Pancreas (tissue), 10 donors: ENCODE results near the gene NAP1L5. TPM values are rescaled to one million over a fixed set of nuclear protein-coding genes. Genes with fewer than 3 reads are reported as not detected.

ENCODE experiments used
- ATAC-seq, 4 donors: fragments of 200-7000 bp; cut with Tn5 transposase; one replicate each; pipeline versions ENCODE4 v1.8.0 to v1.9.1; 2020; ENCODE audit warnings: mild to moderate bottlenecking in 4 of 4, moderate library complexity in 4 of 4
- DNase-seq, 6 donors: peaks; one replicate each; pipeline ENCODE4 v3.0.0-alpha.2; 2020
- FAIRE-seq: peaks from 2 replicates; lab custom pipeline; 2012; peaks lifted over from hg19 to GRCh38; lab: Jason Lieb, UNC
- H3K27ac ChIP-seq, 4 donors: fragments of 200-600 bp; sonication (generic); 1 replicate in 3 of 4; 2 replicates in 1 of 4; pipeline versions ENCODE4 v1.5.0 to v1.8.0; 2020
- H3K27me3 ChIP-seq, 4 donors: fragments of 200-600 bp; one replicate each; pipeline ENCODE4 v1.8.0; 2021
- H3K36me3 ChIP-seq, 3 donors: fragments of 200-600 bp; sonication (generic) in 1 of 3; one replicate each; pipeline versions ENCODE4 v1.5.0 to v1.8.0; 2020 to 2021
- H3K4me1 ChIP-seq, 3 donors: fragments of 200-600 bp; one replicate each; pipeline ENCODE4 v1.8.0; 2021
- H3K4me3 ChIP-seq, 4 donors: fragments of 200-600 bp; sonication (generic) in 2 of 4; one replicate each; pipeline versions ENCODE4 v1.5.0 to v1.8.0; 2020 to 2021
- H3K9me3 ChIP-seq, 4 donors: fragments of 200-600 bp; one replicate each; pipeline ENCODE4 v1.8.0; 2021
- WGBS, 2 donors: extraction: QIAGEN DNeasy Blood & Tissue Kit; methylation state at CpG; one replicate each; pipeline ENCODE4 v1.1.7; 2013; 5-methylcytosine and 5-hydroxymethylcytosine counted together
- intact Hi-C, 3 donors: fragments of 100-400 bp; cut with DNase I; formaldehyde crosslinking; loops; one replicate each; pipeline versions ENCODE4 v1.11.1 to v1.14.2; 2022
- polyA plus RNA-seq, 2 donors: library from polyadenylated mRNA; stranded (reverse); fragments of 200-250 nt; gene quantifications; one replicate each; pipeline ENCODE4 v1.2.3, GENCODE V29; 2013
- total RNA-seq, 6 donors: library from RNA; stranded (reverse); fragmentation: NEBNext Ultra II Directional in 4 of 6; extraction: Animal tissue kit (Norgen Biotek cat#: 25700) in 4 of 6; gene quantifications; one replicate each; pipeline versions ENCODE4 v1.2.1 to v1.2.4, GENCODE V29; 2021 to 2023
- TF ChIP-seq, protein P1 (sequence below), 4 donors: fragments of 200-600 bp; sonication (generic) in 3 of 4; IDR thresholded peaks; one replicate each; pipeline versions ENCODE4 v1.5.0 to v1.8.0; 2021; ENCODE audit warnings: antibody characterized with exemption in 4 of 4
- donor health status: healthy with polysubstance abuse.
- donor health status: DM: no; HTN: no; CAD: no; lungs with moderate emphysema.
- donor health status: DM: no; HTN: no; CAD: no.
- donor health status: control.
- donor health status: control.
- donor health status: Bipolar disorder and iron deficiency.
- donor health status: DM: yes; HTN: yes; CAD: no.
- donor health status: DM: no; HTN: no; CAD: no.
- donor health status: DM: no; HTN: no; CAD: no.
- donor health status: DM: yes; HTN: yes; CAD: no.

The NAP1L5 gene
- total and polyA plus RNA-seq, 8 donors, result 0.94 to 13.2 (median 2.1) TPM

DNA sequence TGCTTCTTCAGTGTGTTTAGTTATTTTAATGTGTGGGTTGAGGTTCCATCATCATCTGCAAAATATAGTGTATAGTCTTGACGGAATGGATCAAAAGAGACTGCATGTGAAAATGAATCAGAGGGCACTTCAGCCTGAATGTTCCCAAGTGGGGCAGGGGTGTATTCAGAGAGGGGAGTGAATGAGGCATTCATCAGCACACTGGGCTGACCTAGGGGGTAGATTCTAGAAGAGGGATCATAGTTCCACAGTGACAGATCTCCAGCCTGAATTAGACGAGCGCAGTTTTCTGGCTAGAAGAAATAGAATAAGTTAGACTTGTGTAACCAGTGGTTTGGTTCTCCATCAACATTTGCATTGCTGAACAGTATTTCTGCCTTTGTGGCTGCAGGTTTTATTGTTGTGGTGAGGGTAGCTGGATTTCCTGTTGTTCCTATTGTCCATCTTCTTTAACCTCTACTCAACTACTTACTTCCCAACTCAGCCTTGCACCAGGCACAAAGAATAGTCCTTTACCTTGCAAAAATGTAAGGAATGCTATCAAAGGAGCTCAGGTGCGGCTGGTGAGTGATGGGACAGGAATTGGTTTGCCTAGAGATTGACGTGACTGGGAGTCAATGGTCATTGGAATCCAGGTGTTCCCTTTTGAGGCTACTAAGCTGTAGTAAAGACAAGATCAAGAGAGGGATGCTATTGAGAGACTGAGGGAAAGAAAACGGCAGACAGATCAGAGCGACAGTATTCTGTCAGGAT is 50.9 kb downstream of the NAP1L5 start:
- TF ChIP-seq, protein P1, sequence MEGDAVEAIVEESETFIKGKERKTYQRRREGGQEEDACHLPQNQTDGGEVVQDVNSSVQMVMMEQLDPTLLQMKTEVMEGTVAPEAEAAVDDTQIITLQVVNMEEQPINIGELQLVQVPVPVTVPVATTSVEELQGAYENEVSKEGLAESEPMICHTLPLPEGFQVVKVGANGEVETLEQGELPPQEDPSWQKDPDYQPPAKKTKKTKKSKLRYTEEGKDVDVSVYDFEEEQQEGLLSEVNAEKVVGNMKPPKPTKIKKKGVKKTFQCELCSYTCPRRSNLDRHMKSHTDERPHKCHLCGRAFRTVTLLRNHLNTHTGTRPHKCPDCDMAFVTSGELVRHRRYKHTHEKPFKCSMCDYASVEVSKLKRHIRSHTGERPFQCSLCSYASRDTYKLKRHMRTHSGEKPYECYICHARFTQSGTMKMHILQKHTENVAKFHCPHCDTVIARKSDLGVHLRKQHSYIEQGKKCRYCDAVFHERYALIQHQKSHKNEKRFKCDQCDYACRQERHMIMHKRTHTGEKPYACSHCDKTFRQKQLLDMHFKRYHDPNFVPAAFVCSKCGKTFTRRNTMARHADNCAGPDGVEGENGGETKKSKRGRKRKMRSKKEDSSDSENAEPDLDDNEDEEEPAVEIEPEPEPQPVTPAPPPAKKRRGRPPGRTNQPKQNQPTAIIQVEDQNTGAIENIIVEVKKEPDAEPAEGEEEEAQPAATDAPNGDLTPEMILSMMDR (IDR thresholded peaks at IDR 0.05), result no peak

DNA sequence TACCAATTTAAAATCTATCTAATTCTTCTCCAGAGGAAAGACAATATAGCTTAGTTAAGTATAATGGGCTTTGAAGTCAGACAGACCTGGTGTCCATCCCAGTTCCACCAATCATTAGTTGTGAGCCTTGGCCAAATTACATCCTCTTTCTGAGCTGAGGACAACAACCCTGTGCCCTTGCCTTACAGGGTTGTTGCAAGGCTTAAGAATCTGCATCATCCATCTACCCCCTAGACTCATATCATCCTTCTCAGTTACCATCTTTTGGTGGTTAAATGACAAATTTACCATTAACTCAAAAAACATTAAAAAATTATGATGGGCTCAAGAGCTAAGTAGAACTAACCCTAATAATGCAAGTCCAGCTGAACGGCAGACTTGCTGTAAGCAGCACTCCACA is 51.6 kb downstream of the NAP1L5 start:
- no peak overlapping the region for H3K27ac ChIP-seq
- no peak for FAIRE-seq
- TF ChIP-seq, protein P1 (IDR thresholded peaks at IDR 0.05), result no peak
- intact Hi-C loops, result no loop called here
- no peaks in the 10 kb centered on the region for H3K27me3 ChIP-seq
- H3K4me3 ChIP-seq, result no peak overlapping the region
- WGBS, 2 donors, result 97 to 99% methylated on average over 1 of the region's 1 CpG
- no peak for ATAC-seq
- H3K36me3 ChIP-seq, result no peaks in the 10 kb centered on the region
- H3K4me1 ChIP-seq, result peaks cover 0 to 4% (median 0%) of the 10 kb centered on the region in 3 donors
- no peak for DNase-seq
- no peaks in the 10 kb centered on the region for H3K9me3 ChIP-seq

More for the DNA sequence above, 50.9 kb downstream of the NAP1L5 start:
- Histone ChIP-seq H3K27me3 (no peaks in the 10 kb centered on the region), H3K4me3 (no peak overlapping the region), H3K4me1 (peaks cover 0 to 4% (median 0%) of the 10 kb centered on the region in 3 donors), H3K27ac (no peak overlapping the region), H3K9me3 (no peaks in the 10 kb centered on the region), H3K36me3 (no peaks in the 10 kb centered on the region)
- ATAC-seq, result no peak
- WGBS, 2 donors, result 92 to 94% methylated on average over 7 of the region's 7 CpGs
- DNase-seq, result no peak
- intact Hi-C loops, result no loop called here
- FAIRE-seq, result no peak

Other genes with a start within 250 kb of the NAP1L5 start
- 1 to 10 TPM; 3.0 to 4.9 (median 3.5) TPM for gene HERC5, start 240.7 kb downstream of the NAP1L5 start, total RNA-seq
- 1 to 10 TPM; 2.2 to 4.9 TPM for gene HERC5, start 240.7 kb downstream of the NAP1L5 start, polyA plus RNA-seq
- 10 to 100 TPM; 22.6 to 39.1 (median 34.2) TPM for gene PYURF, start 174.1 kb downstream of the NAP1L5 start, total RNA-seq
- 10 to 100 TPM; 35.3 to 66.6 TPM for gene PYURF, start 174.1 kb downstream of the NAP1L5 start, polyA plus RNA-seq
- 10 to 100 TPM in 3 of 6 donors, 1 to 10 TPM in 3; 6.5 to 18.0 (median 9.9) TPM for gene HERC3, start 105.3 kb downstream of the NAP1L5 start, total RNA-seq
- 1 to 10 TPM; 2.7 to 7.3 TPM for gene HERC3, start 105.3 kb downstream of the NAP1L5 start, polyA plus RNA-seq